SU-DHL-6 (cell line): ENCODE data around the gene TIRAP.

Source experiments
- H2AFZ ChIP-seq: fragments of 200-600 bp; sonication (generic); 2 replicates; pipeline ENCODE4 v1.6.1; 2014; ENCODE audit warnings: low read depth, mild to moderate bottlenecking, moderate library complexity, mixed read lengths, antibody characterized with exemption, low read length; ENCODE audit not compliant: severe bottlenecking
- H3F3A ChIP-seq: fragments of 200-600 bp; shearing (Covaris generic); 2 replicates; pipeline ENCODE4 v1.6.0; 2016; ENCODE audit warnings: antibody characterized with exemption, mild to moderate bottlenecking; ENCODE audit not compliant: insufficient read depth
- H3K27ac ChIP-seq: fragments of 200-600 bp; sonication (generic); 2 replicates; pipeline ENCODE4 v1.5.1; 2016; ENCODE audit warnings: low read depth, mild to moderate bottlenecking, low read length, moderate library complexity, mixed read lengths
- H3K27me3 ChIP-seq: fragments of 200-600 bp; sonication (generic), shearing (Covaris generic); 2 replicates; pipeline ENCODE4 v1.6.0; 2014; ENCODE audit warnings: mild to moderate bottlenecking, low read length
- H3K36me3 ChIP-seq: fragments of 200-600 bp; sonication (generic); 2 replicates; pipeline ENCODE4 v1.6.1; 2014; ENCODE audit warnings: mild to moderate bottlenecking, low read length, mixed read lengths
- H3K4me2 ChIP-seq: fragments of 300-600, 200-600 bp; shearing (Covaris generic), sonication (generic); 2 replicates; pipeline ENCODE4 v1.6.0; 2014; ENCODE audit warnings: low read length, low read depth, mild to moderate bottlenecking; ENCODE audit not compliant: poor library complexity, severe bottlenecking
- H3K4me3 ChIP-seq: fragments of 200-600 bp; sonication (generic); 2 replicates; pipeline ENCODE4 v1.5.1; 2014; ENCODE audit warnings: antibody characterized with exemption, low read length, mild to moderate bottlenecking, mixed read lengths; ENCODE audit not compliant: insufficient read depth, poor library complexity, severe bottlenecking
- H3K79me2 ChIP-seq: fragments of 200-600 bp; sonication (generic); 2 replicates; pipeline ENCODE4 v1.6.1; 2014; ENCODE audit warnings: mild to moderate bottlenecking, low read length, moderate library complexity; ENCODE audit not compliant: insufficient read depth
- H3K9ac ChIP-seq: fragments of 200-600 bp; sonication (generic); 2 replicates; pipeline ENCODE4 v1.7.0; 2014; ENCODE audit warnings: mild to moderate bottlenecking, low read length
- H3K9me2 ChIP-seq: fragments of 200-600 bp; sonication (generic); replicated peaks from 2 replicates; pipeline ENCODE4 v1.6.1; 2014; ENCODE audit warnings: low read length; ENCODE audit not compliant: insufficient read depth
- H3K9me3 ChIP-seq: fragments of 200-600 bp; sonication (generic); 2 replicates; pipeline ENCODE4 v1.6.1; 2014; ENCODE audit warnings: low read length, mixed read lengths; ENCODE audit not compliant: insufficient read depth
- H4K20me1 ChIP-seq: fragments of 200-600 bp; sonication (generic); 2 replicates; pipeline ENCODE4 v1.6.1; 2014; ENCODE audit warnings: low read depth, mild to moderate bottlenecking, antibody characterized with exemption, low read length, moderate library complexity, mixed read lengths
- CTCF ChIP-seq: fragments of 200-600 bp; sonication (generic); IDR thresholded peaks from one replicate; pipeline ENCODE4 v1.5.1; 2017; ENCODE audit warnings: antibody characterized with exemption, mild to moderate bottlenecking, low read length, moderate library complexity; ENCODE audit not compliant: insufficient read depth, poor library complexity, severe bottlenecking
- EZH2phosphoT487 ChIP-seq: fragments of 200-600 bp; sonication (generic), shearing (Covaris generic); conservative IDR thresholded peaks from 2 replicates; pipeline ENCODE4 v1.6.1; 2018; ENCODE audit warnings: mild to moderate bottlenecking, antibody characterized with exemption, low read length, moderate library complexity, mixed read lengths

TIRAP gene

GRCh38 chr11:126282736-126283591, at the start of gene TIRAP:
TSS of gene TIRAP (plus strand) at chr11:126283093. CDS start at chr11:126290895, 7,802 bp downstream.
- peak within 1 kb of the TSS; percentile 89 for H2AFZ ChIP-seq

GRCh38 chr11:126233391-126233790, 49.5 kb upstream of the TIRAP start:
- Histone ChIP-seq H3K9me2 (no peaks in the 10 kb centered on the region), H3K4me2 (no peak overlapping the region), H3K4me3 (no peak overlapping the region), H3K27ac (no peak overlapping the region), H2AFZ (no peak overlapping the region), H3F3A (no peaks in the 10 kb centered on the region), H4K20me1 (no peaks in the 10 kb centered on the region), H3K9ac (no peak overlapping the region), H3K79me2 (no peaks in the 10 kb centered on the region), H3K36me3 (no peaks in the 10 kb centered on the region), H3K9me3 (no peaks in the 10 kb centered on the region), H3K27me3 (no peaks in the 10 kb centered on the region)
- TF ChIP-seq CTCF (no peak), EZH2phosphoT487 (no peak)

More at GRCh38 chr11:126282736-126283591, at the start of gene TIRAP:
- Histone ChIP-seq H3K27ac (peak within 1 kb of the TSS; percentile 37; the same call in 1 of the 2 replicates), H3K9me3 (no peaks in the 10 kb centered on the region), H4K20me1 (no peaks in the 10 kb centered on the region), H3K9ac (peak within 1 kb of the TSS; percentile 76), H3K4me3 (peak within 1 kb of the TSS; percentile 70), H3K9me2 (no peaks in the 10 kb centered on the region), H3K36me3 (no peaks in the 10 kb centered on the region), H3K79me2 (no peaks in the 10 kb centered on the region), H3K27me3 (no peaks in the 10 kb centered on the region), H3F3A (no peaks in the 10 kb centered on the region), H3K4me2 (peak within 1 kb of the TSS; percentile 68)
- TF ChIP-seq CTCF: no peak
- TF ChIP-seq EZH2phosphoT487: no peak

- H4K20me1 ChIP-seq: no peaks in the 10 kb centered on the region
- H3K9me2 ChIP-seq: no peaks in the 10 kb centered on the region
- no peak overlapping the region for H3K27ac ChIP-seq
- H3K27me3 ChIP-seq: no peaks in the 10 kb centered on the region
- H3K4me3 ChIP-seq: no peak overlapping the region
- H3K36me3 ChIP-seq: no peaks in the 10 kb centered on the region
- no peaks in the 10 kb centered on the region for H3K79me2 ChIP-seq
- H3K9me3 ChIP-seq: no peaks in the 10 kb centered on the region
- H2AFZ ChIP-seq: no peak overlapping the region
- no peak overlapping the region for H3K9ac ChIP-seq
- no peak overlapping the region for H3K4me2 ChIP-seq
- TF ChIP-seq CTCF (no peak), EZH2phosphoT487 (no peak)
- no peaks in the 10 kb centered on the region for H3F3A ChIP-seq
Measured at GRCh38 chr11:126246636-126247035, 36.3 kb upstream of the TIRAP start.
